Effector memory CD4-positive, alpha-beta T cell (primary cell): ENCODE measurements around the gene SUSD2.
A peak's percentile ranks its signal among the peaks of the same experiment; 100 is the strongest.

Experiments used
- DNase-seq, 3 donors: peaks; one replicate each; pipeline ENCODE4 v3.0.0-alpha.2; 2020
- H3K27ac ChIP-seq: 2 replicates; pipeline ENCODE4 v1.7.0; 2013; ENCODE audit warnings: mild to moderate bottlenecking, low read length, moderate library complexity; ENCODE audit not compliant: insufficient read depth, poor library complexity, severe bottlenecking
- H3K27me3 ChIP-seq: replicated peaks from 2 replicates; pipeline ENCODE4 v1.7.0; 2013; ENCODE audit warnings: mild to moderate bottlenecking, low read length; ENCODE audit not compliant: insufficient read depth, control insufficient read depth, poor library complexity, severe bottlenecking
- H3K36me3 ChIP-seq: 2 replicates; pipeline ENCODE4 v1.7.0; 2013; ENCODE audit warnings: mild to moderate bottlenecking, low read length, moderate library complexity; ENCODE audit not compliant: control insufficient read depth, insufficient read depth
- H3K4me1 ChIP-seq: 2 replicates; pipeline ENCODE4 v1.7.0; 2013; ENCODE audit warnings: low read length, mild to moderate bottlenecking; ENCODE audit not compliant: control insufficient read depth, insufficient read depth, poor library complexity, severe bottlenecking
- H3K4me3 ChIP-seq: 2 replicates; pipeline ENCODE4 v1.7.0; 2013; ENCODE audit warnings: low read length, low read depth, mild to moderate bottlenecking; ENCODE audit not compliant: insufficient read depth, poor library complexity, severe bottlenecking
- H3K9me3 ChIP-seq: 2 replicates; pipeline ENCODE4 v1.7.0; 2013; ENCODE audit warnings: mild to moderate bottlenecking, low read length, moderate library complexity; ENCODE audit not compliant: control insufficient read depth

Gene SUSD2

GRCh38 chr22:24175160-24175808, 6.0 kb upstream of the SUSD2 start:
- peaks cover 72% of the 10 kb centered on the region for H3K36me3 ChIP-seq
- H3K27ac ChIP-seq: no peak overlapping the region
- H3K4me1 ChIP-seq: no peaks in the 10 kb centered on the region

DNA sequence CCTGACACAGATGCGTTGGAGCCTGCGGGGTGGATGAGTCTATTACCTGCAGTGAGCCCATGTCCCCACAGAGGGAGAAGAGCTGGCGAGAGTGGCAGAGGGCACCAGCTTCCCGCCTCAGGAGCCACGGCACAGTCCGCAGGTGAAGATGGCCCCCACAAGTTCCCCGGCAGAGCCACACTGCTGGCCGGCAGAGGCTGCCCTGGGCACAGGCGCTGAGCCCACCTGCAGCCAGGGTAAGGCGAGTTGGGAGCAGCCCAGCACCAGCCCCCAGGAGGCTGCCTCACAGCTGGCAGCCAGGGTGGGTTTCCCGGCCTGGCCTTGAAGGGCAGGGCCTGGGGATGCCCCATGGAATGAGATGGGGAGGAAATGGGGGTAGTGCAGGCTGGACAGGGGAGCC, 5.2 kb upstream of the SUSD2 start:
- H3K9me3 ChIP-seq: no peaks in the 10 kb centered on the region
- no peak overlapping the region for H3K4me3 ChIP-seq
- H3K4me1 ChIP-seq: no peaks in the 10 kb centered on the region
- peaks cover 66% of the 10 kb centered on the region for H3K36me3 ChIP-seq
- no peak overlapping the region for H3K27ac ChIP-seq
- no peaks in the 10 kb centered on the region for H3K27me3 ChIP-seq
- DNase-seq: no peak

More at GRCh38 chr22:24175160-24175808, 6.0 kb upstream of the SUSD2 start:
- DNase-seq: peak; percentile 13 to 37 (median 28)
- Histone ChIP-seq H3K4me3 (no peak overlapping the region), H3K9me3 (no peaks in the 10 kb centered on the region), H3K27me3 (no peaks in the 10 kb centered on the region)

DNA sequence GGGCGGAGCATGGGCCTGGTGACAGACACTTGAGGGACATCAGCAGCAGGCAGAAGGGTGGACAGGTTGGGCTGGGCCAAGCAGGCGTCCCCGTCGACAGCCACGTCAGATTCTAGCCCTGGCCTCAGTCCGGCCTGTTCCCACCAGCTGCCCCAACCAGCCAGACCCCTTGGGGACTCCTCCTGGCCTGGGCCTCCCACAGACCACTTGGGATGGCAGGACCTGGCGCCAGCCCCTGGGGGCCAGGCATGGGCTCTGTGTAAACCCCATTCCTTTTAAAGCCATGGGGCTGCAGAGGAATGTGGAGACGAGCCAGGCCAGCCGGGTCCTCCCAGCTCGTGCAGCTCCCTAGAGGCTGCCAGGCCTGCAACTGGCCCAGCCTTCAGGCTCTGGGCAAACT, 4.7 kb upstream of the SUSD2 start:
- no peak overlapping the region for H3K4me3 ChIP-seq
- DNase-seq: no peak
- no peaks in the 10 kb centered on the region for H3K4me1 ChIP-seq
- no peaks in the 10 kb centered on the region for H3K9me3 ChIP-seq
- no peaks in the 10 kb centered on the region for H3K27me3 ChIP-seq
- no peak overlapping the region for H3K27ac ChIP-seq
- peaks cover 60% of the 10 kb centered on the region for H3K36me3 ChIP-seq

GRCh38 chr22:24177045-24177444, 4.2 kb upstream of the SUSD2 start:
- DNase-seq: no peak
- H3K36me3 ChIP-seq: peaks cover 56% of the 10 kb centered on the region

GRCh38 chr22:24177456-24177855, 3.8 kb upstream of the SUSD2 start:
- H3K27ac ChIP-seq: no peak overlapping the region
- no peak overlapping the region for H3K4me3 ChIP-seq
- H3K4me1 ChIP-seq: no peaks in the 10 kb centered on the region
- H3K27me3 ChIP-seq: no peaks in the 10 kb centered on the region
- H3K9me3 ChIP-seq: no peaks in the 10 kb centered on the region
- H3K36me3 ChIP-seq: peaks cover 52% of the 10 kb centered on the region
- DNase-seq: no peak

More at GRCh38 chr22:24177045-24177444, 4.2 kb upstream of the SUSD2 start:
- H3K4me1 ChIP-seq: no peaks in the 10 kb centered on the region
- H3K27me3 ChIP-seq: no peaks in the 10 kb centered on the region
- no peak overlapping the region for H3K4me3 ChIP-seq
- no peaks in the 10 kb centered on the region for H3K9me3 ChIP-seq
- H3K27ac ChIP-seq: no peak overlapping the region

GRCh38 chr22:24178021-24178431, 3.3 kb upstream of the SUSD2 start:
- Histone ChIP-seq H3K9me3 (no peaks in the 10 kb centered on the region), H3K4me1 (no peaks in the 10 kb centered on the region), H3K27ac (no peak overlapping the region), H3K36me3 (peaks cover 46% of the 10 kb centered on the region), H3K4me3 (no peak overlapping the region), H3K27me3 (no peaks in the 10 kb centered on the region)
- no peak for DNase-seq

DNA sequence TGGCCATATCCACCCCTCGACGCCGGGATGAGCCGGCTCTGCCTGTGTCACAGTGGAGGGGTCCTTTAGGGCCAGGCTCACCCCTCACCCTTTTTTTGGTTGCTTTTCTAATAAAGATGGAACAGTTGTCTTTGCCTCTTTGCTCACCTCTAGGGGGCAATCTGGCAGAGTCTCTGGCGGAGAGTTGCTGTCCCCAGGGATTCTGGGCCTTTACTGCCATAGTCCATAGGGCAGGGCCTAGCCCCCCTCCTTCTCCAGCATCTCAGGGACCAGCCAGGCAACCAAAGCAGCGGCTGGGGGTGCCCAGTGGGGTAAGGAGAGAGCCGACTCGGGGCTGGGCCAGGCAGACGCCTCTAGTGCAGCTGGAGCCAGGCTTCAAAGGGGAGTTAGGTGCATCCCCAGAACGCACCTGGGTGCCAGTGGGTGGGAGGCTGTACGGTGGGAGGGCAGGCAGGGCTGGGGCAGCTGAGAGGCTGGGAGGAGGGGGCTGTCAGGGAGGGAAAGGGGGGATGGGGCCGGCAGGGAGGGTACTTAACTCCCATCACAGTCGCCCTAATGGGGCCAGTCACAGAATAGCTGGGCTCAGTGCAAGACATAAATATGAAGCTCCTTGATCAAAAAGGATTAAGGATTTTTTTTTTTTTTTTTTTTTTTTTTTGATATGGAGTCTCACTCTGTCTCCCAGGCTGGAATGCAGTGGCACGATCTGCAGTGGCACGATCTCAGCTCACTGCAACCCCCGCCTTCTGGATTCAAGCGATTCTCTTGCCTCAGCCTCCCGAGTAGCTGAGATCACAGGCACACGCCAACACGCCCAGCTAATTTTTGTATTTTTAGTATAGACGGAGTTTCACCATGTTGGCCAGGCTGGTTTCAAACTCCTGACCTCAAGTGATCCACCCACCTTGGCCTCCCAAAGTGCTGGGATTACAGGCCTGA, 2.5 kb upstream of the SUSD2 start:
- Histone ChIP-seq H3K27me3 (no peaks in the 10 kb centered on the region), H3K4me1 (no peaks in the 10 kb centered on the region), H3K27ac (no peak overlapping the region), H3K4me3 (no peak overlapping the region), H3K36me3 (peaks cover 42% of the 10 kb centered on the region), H3K9me3 (no peaks in the 10 kb centered on the region)
- no peak for DNase-seq

DNA sequence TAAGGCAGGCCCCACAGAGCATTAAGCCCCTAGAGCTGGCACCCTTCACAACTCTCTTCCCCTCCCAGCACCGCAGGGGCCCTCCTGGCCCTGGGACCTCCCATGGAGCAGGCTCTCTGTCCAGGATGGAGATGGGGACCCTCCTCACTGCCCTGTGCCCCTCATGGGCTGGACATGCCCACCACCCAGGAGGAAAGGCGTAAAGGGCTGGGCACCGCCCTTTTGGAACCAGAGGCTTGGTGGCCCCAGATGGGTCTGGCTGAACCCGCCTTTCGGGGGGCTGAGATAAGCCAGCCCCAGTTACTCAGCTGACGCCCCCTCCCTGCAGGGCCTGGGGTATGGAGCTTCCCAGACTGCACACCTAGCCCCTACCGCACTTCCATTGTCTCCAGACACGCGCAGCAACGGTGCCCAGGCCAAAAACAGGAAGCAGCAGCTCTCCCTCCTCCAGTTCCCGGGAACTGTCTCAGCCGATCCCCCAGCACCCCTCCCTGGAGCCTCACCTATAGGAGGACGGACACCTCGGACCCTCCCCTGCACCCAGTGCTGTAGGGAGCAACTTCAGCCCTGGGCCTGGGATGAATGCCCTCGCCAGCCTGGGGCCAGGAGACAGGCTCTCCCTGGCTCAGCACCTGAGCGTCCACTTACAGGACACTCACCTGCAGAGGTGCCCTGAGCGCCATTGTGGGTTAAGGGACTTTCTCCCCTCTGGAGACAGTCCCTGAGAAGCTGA, 1.6 kb upstream of the SUSD2 start:
- H3K27me3 ChIP-seq: no peaks in the 10 kb centered on the region
- no peaks in the 10 kb centered on the region for H3K4me1 ChIP-seq
- peaks cover 36% of the 10 kb centered on the region for H3K36me3 ChIP-seq
- H3K9me3 ChIP-seq: no peaks in the 10 kb centered on the region
- H3K27ac ChIP-seq: no peak overlapping the region
- no peak overlapping the region for H3K4me3 ChIP-seq
- no peak for DNase-seq

- Histone ChIP-seq H3K9me3 (no peaks in the 10 kb centered on the region), H3K27me3 (no peaks in the 10 kb centered on the region), H3K36me3 (peaks cover 27% of the 10 kb centered on the region), H3K4me1 (no peaks in the 10 kb centered on the region), H3K27ac (no peak overlapping the region), H3K4me3 (no peak overlapping the region)
- no peak for DNase-seq
Measured at GRCh38 chr22:24180316-24181087, 785 bp upstream of the SUSD2 start.
